ENCODE results near the gene ACTC1.

The ACTC1 gene

GRCh38 chr15:34799149-34800101 lies 4.1 kb upstream of the ACTC1 start:
- DNase-seq (ENCODE audit: low read depth) = no peak

GRCh38 chr15:34796847-34797435 lies 1.6 kb upstream of the ACTC1 start:
- no peak for DNase-seq (ENCODE audit: low read depth)

GRCh38 chr15:34794590-34795206 lies 651 bp downstream of the ACTC1 start:
- no peak for DNase-seq (ENCODE audit: low read depth)

GRCh38 chr15:34793901-34794300 lies 1.4 kb downstream of the ACTC1 start:
- no peak for DNase-seq (ENCODE audit: low read depth)

- no peak for DNase-seq (ENCODE audit: low read depth)
Observed at GRCh38 chr15:34793071-34793470, 2.3 kb downstream of the ACTC1 start.

GRCh38 chr15:34791701-34792100 lies 3.6 kb downstream of the ACTC1 start:
- no peak for DNase-seq (ENCODE audit: low read depth)

GRCh38 chr15:34790121-34790520 lies 5.2 kb downstream of the ACTC1 start:
- no peak for DNase-seq (ENCODE audit: low read depth)

GRCh38 chr15:34789326-34789725 lies 6.0 kb downstream of the ACTC1 start:
- DNase-seq (ENCODE audit: low read depth) = no peak

GRCh38 chr15:34786206-34786605 lies 9.1 kb downstream of the ACTC1 start:
- DNase-seq (ENCODE audit: low read depth) = no peak

- no peak for DNase-seq (ENCODE audit: low read depth)
Observed at GRCh38 chr15:34783991-34784390, 11.4 kb downstream of the ACTC1 start.

GRCh38 chr15:34783431-34783830 lies 11.9 kb downstream of the ACTC1 start:
- DNase-seq (ENCODE audit: low read depth) = no peak

- DNase-seq (ENCODE audit: low read depth) = no peak
Observed at GRCh38 chr15:34782901-34783300, 12.4 kb downstream of the ACTC1 start.

GRCh38 chr15:34780725-34781124 lies 14.6 kb downstream of the ACTC1 start:
- no peak for DNase-seq (ENCODE audit: low read depth)

- DNase-seq (ENCODE audit: low read depth) = no peak
Observed at GRCh38 chr15:34776606-34777105, 18.7 kb downstream of the ACTC1 start.

- no peak for DNase-seq (ENCODE audit: low read depth)
Observed at GRCh38 chr15:34773917-34774316, 21.4 kb downstream of the ACTC1 start.

GRCh38 chr15:34773013-34773412 lies 22.3 kb downstream of the ACTC1 start:
- DNase-seq (ENCODE audit: low read depth) = no peak

- no peak for DNase-seq (ENCODE audit: low read depth)
Observed at GRCh38 chr15:34772312-34772711, 23.0 kb downstream of the ACTC1 start.

GRCh38 chr15:34769711-34770110 lies 25.6 kb downstream of the ACTC1 start:
- no peak for DNase-seq (ENCODE audit: low read depth)

GRCh38 chr15:34768530-34768929 lies 26.8 kb downstream of the ACTC1 start:
- DNase-seq (ENCODE audit: low read depth) = no peak

- no peak for DNase-seq (ENCODE audit: low read depth)
Observed at GRCh38 chr15:34765741-34766140, 29.6 kb downstream of the ACTC1 start.

- DNase-seq (ENCODE audit: low read depth) = no peak
Observed at GRCh38 chr15:34760909-34761308, 34.4 kb downstream of the ACTC1 start.

GRCh38 chr15:34759992-34760391 lies 35.4 kb downstream of the ACTC1 start:
- no peak for DNase-seq (ENCODE audit: low read depth)

- DNase-seq (ENCODE audit: low read depth) = no peak
Observed at GRCh38 chr15:34759347-34759746, 36.0 kb downstream of the ACTC1 start.

Data from stimulated activated CD4-positive, alpha-beta T cell treated with anti-CD3 and anti-CD28 coated beads, Interleukin-2, amount 100 ng/mL, for 4 hours (primary cell).